ENCODE results near the gene RBM42. TPM values are rescaled to one million over a fixed set of nuclear protein-coding genes. Genes with fewer than 3 reads are reported as not detected.

Gene RBM42
- total RNA-seq, 1 experiment from 2014 or later, result 87.7 TPM

GRCh38 chr19:35628264-35628564 lies 622 bp upstream of the RBM42 start:
- Mint-ChIP-seq H3K36me3 (ENCODE audit: insufficient read depth, unreplicated experiment) (peaks cover 33% of the 10 kb centered on the region), H3K9me3 (ENCODE audit: unreplicated experiment) (no peaks in the 10 kb centered on the region), H3K4me3 (ENCODE audit: unreplicated experiment) (peak overlapping the region; percentile 87), H3K27ac (ENCODE audit: low read depth, unreplicated experiment) (peak overlapping the region; percentile 97), H3K4me1 (ENCODE audit: insufficient read depth, unreplicated experiment) (peaks cover 10% of the 10 kb centered on the region), H3K27me3 (ENCODE audit: insufficient read depth, unreplicated experiment) (no peaks in the 10 kb centered on the region)
- CTCF ChIA-PET, result interaction anchor here (1.1 kb wide), 1 partner anchor 10 kb away, joined by 10 read pairs; no protein-coding TSS in a partner anchor
- POLR2A ChIA-PET, result interaction anchor here (0.7 to 2.7 kb wide), 5 partner anchors 13 to 366 kb away, joined by 3 to 24 read pairs (median 6); partner anchors contain the start of genes COX6B1 and HAUS5
- no peak for TF ChIP-seq CTCF (IDR thresholded peaks at IDR 0.05; ENCODE audit: unreplicated experiment)
- intact Hi-C loops (cut with micrococcal nuclease), result loop anchor here (2.0 to 5.0 kb wide), 2 partner anchors 17 to 81 kb away; partner anchors contain the start of gene TMEM147
- no peak for DNase-seq (ENCODE audit: unreplicated experiment)
- BruUV-seq (replicated peaks), result TSS peak; percentile 97

- TF ChIP-seq CTCF (IDR thresholded peaks at IDR 0.05; ENCODE audit: unreplicated experiment), result no peak
- peak overlapping the region; percentile 97 for H3K27ac Mint-ChIP-seq (ENCODE audit: low read depth, unreplicated experiment)
- ChIA-PET CTCF (interaction anchor here (0.9 kb wide), 1 partner anchor 9 kb away, joined by 4 read pairs; no protein-coding TSS in a partner anchor), POLR2A (interaction anchor here (0.6 to 2.7 kb wide), 5 partner anchors 9 to 140 kb away, joined by 4 to 24 read pairs (median 5); partner anchors contain the start of gene HAUS5)
- no peaks in the 10 kb centered on the region for H3K27me3 Mint-ChIP-seq (ENCODE audit: insufficient read depth, unreplicated experiment)
- no peak for DNase-seq (ENCODE audit: unreplicated experiment)
- H3K4me1 Mint-ChIP-seq (ENCODE audit: insufficient read depth, unreplicated experiment), result peaks cover 10% of the 10 kb centered on the region
- intact Hi-C loops (cut with micrococcal nuclease), result loop anchor here (2.0 to 5.0 kb wide), 2 partner anchors 16 to 82 kb away; partner anchors contain the start of gene TMEM147
- BruUV-seq (replicated peaks), result TSS peak; percentile 59
- peak overlapping the region; percentile 87 for H3K4me3 Mint-ChIP-seq (ENCODE audit: unreplicated experiment)
- peaks cover 44% of the 10 kb centered on the region for H3K36me3 Mint-ChIP-seq (ENCODE audit: insufficient read depth, unreplicated experiment)
- no peaks in the 10 kb centered on the region for H3K9me3 Mint-ChIP-seq (ENCODE audit: unreplicated experiment)
These were observed 447 bp downstream of the RBM42 start for GRCh38 chr19:35629332-35629633.

- no TSS peak for BruUV-seq (replicated peaks)
- Mint-ChIP-seq H3K9me3 (ENCODE audit: unreplicated experiment) (no peaks in the 10 kb centered on the region), H3K36me3 (ENCODE audit: insufficient read depth, unreplicated experiment) (peaks cover 70% of the 10 kb centered on the region), H3K27ac (ENCODE audit: low read depth, unreplicated experiment) (no peak overlapping the region), H3K4me1 (ENCODE audit: insufficient read depth, unreplicated experiment) (peaks cover 10% of the 10 kb centered on the region), H3K27me3 (ENCODE audit: insufficient read depth, unreplicated experiment) (no peaks in the 10 kb centered on the region), H3K4me3 (ENCODE audit: unreplicated experiment) (no peak overlapping the region)
- ChIA-PET POLR2A (interaction anchor here (0.6 kb wide), 1 partner anchor 15 kb away, joined by 4 read pairs; no protein-coding TSS in a partner anchor), CTCF (interaction anchor here (0.8 kb wide), 1 partner anchor 9 kb away, joined by 3 read pairs; no protein-coding TSS in a partner anchor)
- TF ChIP-seq CTCF (IDR thresholded peaks at IDR 0.05; ENCODE audit: unreplicated experiment), result no peak
- DNase-seq (ENCODE audit: unreplicated experiment), result no peak
- intact Hi-C loops (cut with micrococcal nuclease), result no loop called here
These were observed 5.0 kb downstream of the RBM42 start for GRCh38 chr19:35633727-35634440.

- BruUV-seq (replicated peaks), result no TSS peak
- Mint-ChIP-seq H3K27ac (ENCODE audit: low read depth, unreplicated experiment) (no peak overlapping the region), H3K4me3 (ENCODE audit: unreplicated experiment) (no peak overlapping the region), H3K9me3 (ENCODE audit: unreplicated experiment) (no peaks in the 10 kb centered on the region), H3K27me3 (ENCODE audit: insufficient read depth, unreplicated experiment) (no peaks in the 10 kb centered on the region), H3K36me3 (ENCODE audit: insufficient read depth, unreplicated experiment) (peaks cover 59% of the 10 kb centered on the region), H3K4me1 (ENCODE audit: insufficient read depth, unreplicated experiment) (peaks cover 4% of the 10 kb centered on the region)
- TF ChIP-seq CTCF (IDR thresholded peaks at IDR 0.05; ENCODE audit: unreplicated experiment), result no peak
- intact Hi-C loops (cut with micrococcal nuclease), result no loop called here
- ChIA-PET POLR2A (no interaction called here), CTCF (no interaction called here)
- DNase-seq (ENCODE audit: unreplicated experiment), result no peak
These were observed 7.8 kb downstream of the RBM42 start for GRCh38 chr19:35636651-35637050.

Data from MCF 10A (cell line).